GM18870 (cell line): ENCODE data around the gene ZRANB2.
A peak's percentile ranks its signal among the peaks of the same experiment; 100 is the strongest.

Experiments
- ATAC-seq: cut with Tn5 transposase; IDR thresholded peaks from one replicate; pipeline ENCODE4 v1.9.1; 2021; ENCODE audit warnings: moderate library complexity; ENCODE audit not compliant: unreplicated experiment

Gene ZRANB2, protein sequence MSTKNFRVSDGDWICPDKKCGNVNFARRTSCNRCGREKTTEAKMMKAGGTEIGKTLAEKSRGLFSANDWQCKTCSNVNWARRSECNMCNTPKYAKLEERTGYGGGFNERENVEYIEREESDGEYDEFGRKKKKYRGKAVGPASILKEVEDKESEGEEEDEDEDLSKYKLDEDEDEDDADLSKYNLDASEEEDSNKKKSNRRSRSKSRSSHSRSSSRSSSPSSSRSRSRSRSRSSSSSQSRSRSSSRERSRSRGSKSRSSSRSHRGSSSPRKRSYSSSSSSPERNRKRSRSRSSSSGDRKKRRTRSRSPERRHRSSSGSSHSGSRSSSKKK

DNA sequence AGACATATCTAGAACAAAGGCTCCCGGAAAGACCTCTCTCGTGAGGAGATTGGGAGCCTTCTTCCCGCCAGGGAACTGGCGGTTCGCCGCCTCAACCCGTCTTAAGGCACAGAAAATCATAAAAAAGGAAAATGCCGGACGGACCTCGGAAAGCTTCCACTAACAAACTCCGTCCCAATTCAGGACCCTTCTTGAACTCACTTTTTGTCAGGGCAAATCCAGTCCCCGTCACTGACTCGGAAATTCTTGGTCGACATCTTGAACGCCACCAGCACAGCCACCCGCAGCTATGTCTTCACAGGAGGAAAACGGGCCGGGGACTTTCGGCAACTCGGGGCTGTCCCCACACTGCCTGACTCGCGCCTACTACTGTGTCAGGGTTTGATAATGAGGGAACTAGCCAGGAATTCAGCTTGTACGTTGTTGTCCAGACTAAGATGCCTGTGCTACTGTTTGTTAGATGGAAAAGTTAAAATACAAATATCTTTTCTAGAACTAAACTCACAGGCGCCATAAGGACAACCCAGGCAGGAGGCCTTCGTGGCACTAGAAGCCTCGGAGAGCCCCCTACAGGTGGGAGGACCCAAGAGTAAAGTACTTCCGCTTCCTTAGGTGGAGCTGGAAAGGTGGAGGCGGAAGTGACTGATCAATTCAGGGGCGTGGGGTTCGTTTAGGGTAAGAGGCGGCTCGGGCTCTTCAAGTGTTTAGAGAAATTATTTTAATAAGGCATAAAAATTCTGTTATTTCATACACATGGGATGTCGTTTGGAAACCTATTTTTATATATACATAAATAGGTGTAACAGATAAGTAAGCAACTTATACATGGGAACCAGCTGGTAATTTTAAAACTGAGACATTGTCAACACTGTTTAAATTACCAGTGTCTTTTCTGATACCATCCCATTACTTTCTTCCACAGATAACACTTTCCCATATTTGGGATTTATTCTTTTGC is at the start of gene ZRANB2:
TSS of gene ZRANB2 (minus strand) at position 297 of the 958 bp plus-strand sequence. CDS start at position 257, 40 bp downstream.
- ATAC-seq, result peak; percentile 99

DNA sequence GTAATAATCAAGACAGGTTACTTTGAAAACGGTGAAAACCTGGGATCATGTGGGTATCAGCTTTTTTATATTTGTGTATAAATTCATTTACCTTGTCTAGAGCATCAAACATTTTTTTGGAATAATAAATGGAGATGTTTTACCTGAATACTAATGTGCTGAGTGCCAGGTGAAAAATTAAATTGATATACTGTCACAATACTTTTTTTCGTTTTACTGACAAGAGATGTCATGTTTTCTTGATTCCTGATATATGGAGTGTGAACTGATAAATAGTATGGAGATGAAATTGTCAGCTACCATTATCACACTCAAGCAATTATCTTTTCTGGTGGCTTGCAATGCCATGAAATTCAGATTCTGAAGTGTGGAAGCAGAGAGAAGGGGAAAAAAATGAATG is 47.2 kb upstream of the ZRANB2 start:
- no peak for ATAC-seq

GRCh38 chr1:71118086-71118485 is 37.3 kb upstream of the ZRANB2 start:
- no peak for ATAC-seq

GRCh38 chr1:71116729-71117128 is 35.9 kb upstream of the ZRANB2 start:
- no peak for ATAC-seq

DNA sequence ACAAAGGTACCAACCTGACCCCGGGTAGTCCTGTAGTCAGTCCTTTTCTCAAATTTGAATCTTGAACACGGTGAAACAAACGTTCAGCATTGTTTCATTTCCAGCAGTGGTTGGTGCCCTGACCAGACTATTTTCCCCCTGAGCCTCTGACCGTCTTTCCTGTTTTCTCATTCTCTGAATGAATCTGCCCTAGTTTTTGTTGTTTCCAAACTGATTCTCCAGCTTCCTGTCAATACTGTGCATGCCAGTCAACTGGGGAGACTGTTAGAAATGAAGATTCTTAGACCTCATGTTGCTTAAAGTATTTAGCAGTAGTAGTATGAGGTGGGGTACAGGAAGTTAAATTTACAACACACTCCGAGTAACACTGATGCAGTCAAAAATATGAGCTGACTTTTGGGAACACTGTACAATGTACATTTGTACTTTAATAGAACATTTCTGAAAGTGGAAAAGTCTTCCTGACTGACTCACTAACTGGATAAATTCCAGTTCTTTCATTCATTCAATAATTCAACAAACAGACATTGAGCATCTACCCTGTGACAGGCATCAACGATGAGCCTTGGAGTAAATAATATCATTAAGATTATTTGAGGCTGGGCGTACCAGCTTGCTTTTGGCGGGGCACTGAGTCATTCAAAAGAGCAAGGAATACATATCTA is 26.0 kb upstream of the ZRANB2 start:
- no peak for ATAC-seq

DNA sequence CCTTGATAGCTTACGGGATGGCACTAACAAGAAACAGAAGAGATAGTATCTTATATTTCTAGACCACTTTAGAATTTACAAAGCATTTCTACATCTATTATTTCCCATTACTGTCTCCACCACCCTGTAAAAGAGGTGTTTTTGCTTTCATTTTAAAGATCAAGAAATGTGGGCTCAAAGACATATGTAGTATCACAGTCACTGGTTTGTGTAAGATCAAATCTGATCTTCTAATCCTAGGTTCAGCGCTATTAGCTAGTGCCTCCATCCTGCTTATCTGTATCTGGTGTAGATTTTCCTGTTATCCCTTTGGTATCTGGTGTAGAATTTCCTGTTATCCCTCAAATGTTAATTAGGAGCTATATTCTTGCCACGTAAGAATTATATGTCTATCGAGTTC is 23.6 kb upstream of the ZRANB2 start:
- ATAC-seq, result no peak

GRCh38 chr1:71101839-71102376 is 21.1 kb upstream of the ZRANB2 start:
- no peak for ATAC-seq

DNA sequence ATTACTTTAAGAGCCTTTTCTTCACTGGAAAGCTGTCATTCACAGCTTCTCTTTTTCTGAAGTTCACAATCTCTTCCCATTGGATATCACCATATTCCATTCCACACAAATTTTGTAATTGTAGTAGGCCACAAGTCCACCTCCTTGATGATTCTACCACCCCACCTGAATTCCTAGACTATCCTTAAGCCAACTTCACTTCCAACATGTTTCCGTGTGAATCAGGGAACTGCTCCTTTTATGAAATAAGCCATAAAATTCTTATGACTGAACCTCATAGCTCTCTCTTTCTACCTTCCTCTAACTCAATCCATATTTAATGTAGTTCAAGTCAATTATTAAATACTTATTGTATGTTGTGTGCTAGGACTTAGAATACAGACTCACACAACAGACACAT is 16.6 kb upstream of the ZRANB2 start:
- no peak for ATAC-seq

DNA sequence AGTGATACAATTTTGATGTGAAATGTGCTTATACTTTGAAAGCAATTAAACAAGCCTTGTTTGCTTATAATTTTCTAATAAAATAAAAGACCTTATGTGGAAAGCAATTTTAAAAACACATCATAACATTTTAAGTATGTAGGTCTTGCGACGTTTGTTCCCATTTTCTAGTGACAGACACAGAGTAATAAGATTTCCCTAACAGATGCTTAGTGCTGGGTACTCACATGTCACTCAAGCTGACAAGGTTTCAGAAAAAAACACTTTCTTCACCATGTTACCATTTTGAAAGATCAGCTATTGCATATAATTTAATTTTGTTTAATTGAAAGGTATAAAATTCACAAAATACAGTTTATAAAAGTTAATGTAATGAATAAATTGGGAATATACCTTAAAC is 14.1 kb upstream of the ZRANB2 start:
- ATAC-seq, result no peak

DNA sequence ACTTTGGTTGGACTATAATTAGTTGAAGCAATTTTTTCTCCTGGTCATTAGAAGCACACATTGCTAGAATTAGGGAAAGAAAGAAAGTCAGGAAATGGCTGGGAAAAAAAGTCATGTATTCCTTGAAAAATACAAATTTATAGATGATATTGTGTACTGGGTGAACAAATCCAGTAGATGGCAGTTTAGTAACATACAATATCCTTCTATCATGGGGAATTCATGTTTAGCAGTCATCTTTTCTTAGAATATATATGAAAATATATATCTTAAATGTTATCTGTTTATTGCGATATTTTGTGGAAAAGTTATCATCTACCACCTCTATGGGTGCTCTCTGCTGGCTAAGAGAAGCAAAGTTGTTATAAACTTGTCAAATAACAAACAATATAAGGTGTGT is 13.1 kb upstream of the ZRANB2 start:
- no peak for ATAC-seq

GRCh38 chr1:71089536-71090270 is 8.9 kb upstream of the ZRANB2 start:
- ATAC-seq, result no peak

DNA sequence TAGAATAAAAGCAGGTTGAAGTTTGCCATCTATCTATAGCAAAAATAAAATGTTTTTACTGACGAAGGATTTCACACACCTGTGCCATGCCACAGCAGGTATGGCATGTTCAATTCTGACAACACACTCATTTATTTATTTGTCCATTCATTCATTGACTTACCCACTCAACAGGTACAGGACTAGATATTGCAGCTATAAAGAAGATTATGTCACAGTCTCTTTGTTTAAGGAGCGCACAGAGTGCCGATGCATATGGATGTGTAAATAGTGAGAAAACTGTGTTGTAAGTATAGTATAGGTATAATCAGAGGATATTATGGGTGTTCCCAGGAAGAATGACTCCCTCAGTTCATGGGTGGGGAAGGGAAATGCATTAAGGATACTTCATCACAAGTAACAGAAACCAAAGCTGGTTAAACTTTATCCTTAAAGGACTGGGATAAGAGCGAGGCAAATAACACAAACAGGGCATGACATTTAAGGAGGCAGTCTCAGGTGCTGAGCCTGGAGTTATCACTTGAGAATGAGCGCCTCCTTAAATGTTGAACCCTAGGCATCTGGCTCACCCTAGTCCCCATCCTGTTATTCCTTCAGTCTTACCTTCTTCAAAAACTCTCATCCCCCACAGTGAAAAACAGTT is 7.9 kb upstream of the ZRANB2 start:
- ATAC-seq, result no peak

DNA sequence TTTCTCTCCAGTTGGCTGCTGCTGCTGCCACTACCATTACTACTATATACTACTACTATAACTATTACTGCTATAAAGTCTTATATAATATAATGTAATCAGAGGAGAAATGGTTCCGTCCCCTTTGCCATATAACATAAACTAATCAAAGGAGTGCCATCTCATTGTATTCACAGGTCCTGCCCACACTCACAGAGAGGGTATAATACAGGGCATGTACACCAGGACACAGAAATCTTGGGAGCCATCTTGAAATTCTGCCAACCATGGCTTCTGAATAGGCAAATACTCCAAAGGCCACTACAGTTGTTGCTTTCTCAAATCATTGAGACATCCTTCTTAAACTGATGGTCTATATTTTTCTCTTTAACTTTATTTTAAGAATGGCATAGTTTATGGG is 6.9 kb upstream of the ZRANB2 start:
- ATAC-seq, result no peak

GRCh38 chr1:71087060-71087459 is 6.2 kb upstream of the ZRANB2 start:
- ATAC-seq, result no peak

- ATAC-seq, result no peak
These were observed 5.5 kb upstream of the ZRANB2 start for GRCh38 chr1:71086331-71086730.

DNA sequence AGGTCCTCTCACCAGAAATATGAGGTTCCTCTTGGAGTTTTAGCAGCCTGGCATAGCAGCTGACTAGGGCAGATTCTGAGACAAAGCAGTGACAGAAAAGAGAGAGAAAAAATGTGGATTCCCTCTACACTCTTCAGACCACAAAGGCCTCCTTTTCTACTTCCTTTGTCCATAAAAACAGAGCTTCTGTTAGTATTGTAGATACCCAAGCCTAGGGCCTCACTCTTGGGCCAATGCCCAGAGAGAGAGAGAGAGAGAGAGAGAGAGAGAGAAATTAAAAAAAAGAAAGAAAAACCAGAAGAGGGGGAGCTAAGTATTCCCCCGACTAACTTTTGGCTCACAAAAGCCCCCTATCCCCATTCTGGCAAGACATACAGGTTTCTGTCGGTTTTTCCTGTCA is 2.4 kb upstream of the ZRANB2 start:
- ATAC-seq, result no peak

GRCh38 chr1:71081697-71082080 is 854 bp upstream of the ZRANB2 start:
- ATAC-seq, result no peak

GRCh38 chr1:71080230-71080738 is 551 bp downstream of the ZRANB2 start:
- ATAC-seq, result no peak

DNA sequence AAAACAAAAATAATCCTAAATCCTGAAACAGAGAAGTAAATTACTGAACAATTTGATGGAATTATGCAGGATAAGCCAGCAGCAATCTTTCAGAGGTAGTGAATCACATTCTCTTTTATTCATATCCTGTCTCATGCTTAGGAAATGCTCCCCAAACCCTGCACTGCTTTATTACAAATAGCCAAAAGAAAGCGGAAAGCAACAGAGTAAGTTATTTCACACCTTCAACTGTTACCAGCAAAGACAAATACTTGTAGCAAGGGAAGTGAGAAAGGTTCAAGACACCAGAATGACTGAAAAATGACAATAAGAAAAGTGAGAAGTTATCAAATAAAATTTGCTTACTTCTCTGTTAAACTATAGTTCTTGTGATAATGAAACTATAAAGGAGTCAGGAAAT is 6.2 kb downstream of the ZRANB2 start:
- ATAC-seq, result no peak

GRCh38 chr1:71072273-71072672 is 8.6 kb downstream of the ZRANB2 start:
- ATAC-seq, result no peak
